Right lobe of liver (tissue), 4 donors: ENCODE data around the gene PLCL2.

Experiments used
- POLR2A ChIP-seq: fragments of 450-650 bp; IDR thresholded peaks from one replicate; pipeline ENCODE4 v1.6.1; 2017; ENCODE audit warnings: antibody characterized with exemption, mild to moderate bottlenecking
- TF ChIP-seq, protein P1 (sequence below), 4 donors: fragments of 200-600 bp in 3 of 4; fragments of 450-650 bp in 1 of 4; IDR thresholded peaks; one replicate each; pipeline versions ENCODE4 v1.5.1 to v1.8.0; 2016 to 2022; ENCODE audit warnings: antibody characterized with exemption in 4 of 4, mild to moderate bottlenecking in 2 of 4
- donor health status: DM: no; HTN: no; CAD: no.
- donor health status: DM: no; HTN: no; CAD: no.
- donor health status: DM: no; HTN: yes; CAD: no.

DNA sequence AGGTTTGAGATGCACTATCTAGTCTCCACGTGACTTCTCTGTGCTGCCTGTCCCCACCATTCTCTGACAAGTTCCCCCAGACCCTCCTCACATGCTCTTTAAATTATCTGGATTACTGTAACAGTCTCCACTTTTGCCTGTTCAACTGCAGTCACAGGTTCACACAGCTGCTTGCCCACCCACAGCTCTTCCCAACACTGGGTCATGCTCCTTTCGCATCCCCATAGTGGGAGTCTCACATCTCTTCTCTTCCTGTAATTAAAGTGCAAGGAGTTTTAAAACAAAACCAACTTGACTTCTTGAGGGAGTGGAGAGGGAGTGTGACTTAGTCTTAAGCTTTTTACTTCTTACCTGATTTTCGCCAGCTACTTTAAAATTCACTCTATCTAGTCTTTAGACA, 178.8 kb downstream of the PLCL2 start:
- TF ChIP-seq, protein P1, sequence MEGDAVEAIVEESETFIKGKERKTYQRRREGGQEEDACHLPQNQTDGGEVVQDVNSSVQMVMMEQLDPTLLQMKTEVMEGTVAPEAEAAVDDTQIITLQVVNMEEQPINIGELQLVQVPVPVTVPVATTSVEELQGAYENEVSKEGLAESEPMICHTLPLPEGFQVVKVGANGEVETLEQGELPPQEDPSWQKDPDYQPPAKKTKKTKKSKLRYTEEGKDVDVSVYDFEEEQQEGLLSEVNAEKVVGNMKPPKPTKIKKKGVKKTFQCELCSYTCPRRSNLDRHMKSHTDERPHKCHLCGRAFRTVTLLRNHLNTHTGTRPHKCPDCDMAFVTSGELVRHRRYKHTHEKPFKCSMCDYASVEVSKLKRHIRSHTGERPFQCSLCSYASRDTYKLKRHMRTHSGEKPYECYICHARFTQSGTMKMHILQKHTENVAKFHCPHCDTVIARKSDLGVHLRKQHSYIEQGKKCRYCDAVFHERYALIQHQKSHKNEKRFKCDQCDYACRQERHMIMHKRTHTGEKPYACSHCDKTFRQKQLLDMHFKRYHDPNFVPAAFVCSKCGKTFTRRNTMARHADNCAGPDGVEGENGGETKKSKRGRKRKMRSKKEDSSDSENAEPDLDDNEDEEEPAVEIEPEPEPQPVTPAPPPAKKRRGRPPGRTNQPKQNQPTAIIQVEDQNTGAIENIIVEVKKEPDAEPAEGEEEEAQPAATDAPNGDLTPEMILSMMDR (IDR thresholded peaks at IDR 0.05), result no peak
- no peak for TF ChIP-seq POLR2A
